ENCODE results near the gene MCCC2.
"Not testable (repeated sequence)": the region's sequence is repeated elsewhere in the genome, so short reads cannot be mapped to it uniquely, and the experiment has no call there.

Gene MCCC2

GRCh38 chr5:71663191-71663969 is 76.2 kb downstream of the MCCC2 start:
- no peak for DNase-seq (ENCODE audit: low spot score)

GRCh38 chr5:71664615-71665014 is 77.5 kb downstream of the MCCC2 start:
- DNase-seq (ENCODE audit: low spot score): not testable (repeated sequence)

GRCh38 chr5:71666321-71666720 is 79.2 kb downstream of the MCCC2 start:
- no peak for DNase-seq (ENCODE audit: low spot score)

GRCh38 chr5:71677977-71678376 is 90.8 kb downstream of the MCCC2 start:
- DNase-seq (ENCODE audit: low spot score): no peak

GRCh38 chr5:71679714-71680113 is 92.6 kb downstream of the MCCC2 start:
- DNase-seq (ENCODE audit: low spot score): no peak

GRCh38 chr5:71680510-71680909 is 93.4 kb downstream of the MCCC2 start:
- no peak for DNase-seq (ENCODE audit: low spot score)

GRCh38 chr5:71681296-71681695 is 94.2 kb downstream of the MCCC2 start:
- no peak for DNase-seq (ENCODE audit: low spot score)

- DNase-seq (ENCODE audit: low spot score): no peak
Observed at GRCh38 chr5:71684309-71684708, 97.2 kb downstream of the MCCC2 start.

GRCh38 chr5:71693828-71694427 is 106.8 kb downstream of the MCCC2 start:
- DNase-seq (ENCODE audit: low spot score): no peak

- DNase-seq (ENCODE audit: low spot score): no peak
Observed at GRCh38 chr5:71695071-71695470, 107.9 kb downstream of the MCCC2 start.

- DNase-seq (ENCODE audit: low spot score): no peak
Observed at GRCh38 chr5:71695595-71695994, 108.5 kb downstream of the MCCC2 start.

GRCh38 chr5:71697967-71698366 is 110.8 kb downstream of the MCCC2 start:
- no peak for DNase-seq (ENCODE audit: low spot score)

GRCh38 chr5:71699233-71699632 is 112.1 kb downstream of the MCCC2 start:
- DNase-seq (ENCODE audit: low spot score): no peak

- no peak for DNase-seq (ENCODE audit: low spot score)
Observed at GRCh38 chr5:71699751-71700150, 112.6 kb downstream of the MCCC2 start.

GRCh38 chr5:71700803-71701202 is 113.7 kb downstream of the MCCC2 start:
- no peak for DNase-seq (ENCODE audit: low spot score)

GRCh38 chr5:71701407-71701806 is 114.3 kb downstream of the MCCC2 start:
- no peak for DNase-seq (ENCODE audit: low spot score)

GRCh38 chr5:71703941-71704340 is 116.8 kb downstream of the MCCC2 start:
- no peak for DNase-seq (ENCODE audit: low spot score)

GRCh38 chr5:71705421-71705820 is 118.3 kb downstream of the MCCC2 start:
- DNase-seq (ENCODE audit: low spot score): no peak

- no peak for DNase-seq (ENCODE audit: low spot score)
Observed at GRCh38 chr5:71706906-71707305, 119.8 kb downstream of the MCCC2 start.

Data from Ammon's horn (tissue), 1 donor.